K562 (cell line): ENCODE measurements around the gene TAF15. TPM values are rescaled to one million over a fixed set of nuclear protein-coding genes. Genes with fewer than 3 reads are reported as not detected.

ENCODE experiments used
- ATAC-seq: fragments of 200-7000 bp; cut with Tn5 transposase; 3 replicates; pipeline ENCODE4 v1.9.1; 2020; ENCODE audit warnings: moderate library complexity
- BruUV-seq: library from RNA; stranded (reverse); fragments of 400-500 nt; replicated peaks from 2 replicates; lab custom pipeline; 2021; lab: Mats Ljungman, UMichigan
- CTCF ChIA-PET: fragments of 300-600 bp; formaldehyde crosslinking; extraction: SDS; loops from one replicate; lab custom pipeline; 2021; ENCODE audit warnings: low intra/inter-chr PET ratio; lab: Yijun Ruan, JAX
- POLR2A ChIA-PET: fragments of 300-600, 350-650 bp; sonication (Branson Sonifier 250); formaldehyde crosslinking; extraction: SDS; loops from one replicate; lab custom pipeline; 2021; ENCODE audit warnings: antibody characterized with exemption, inconsistent platforms; lab: Yijun Ruan, JAX
- DNase-seq, 4 experiments: peaks; one replicate each; pipeline versions ENCODE4 v3.0.0 to v3.0.0-alpha.2; 2011 to 2018; ENCODE audit warnings: low spot score in 3 of 4, mixed read lengths in 3 of 4; ENCODE audit errors: extremely low read depth in 1 of 4
- FAIRE-seq: peaks from 2 replicates; lab custom pipeline; 2011; peaks lifted over from hg19 to GRCh38; lab: Jason Lieb, UNC
- H2AFZ ChIP-seq: 2 replicates; pipeline ENCODE4 v1.6.0; 2011; ENCODE audit warnings: low read depth, low read length, control low read depth, inconsistent platforms
- H3K27ac ChIP-seq: fragments of 200-600 bp; 3 replicates; pipeline ENCODE4 v1.8.0; 2011; ENCODE audit warnings: low read depth, mild to moderate bottlenecking, control low read depth, inconsistent platforms, low read length, moderate library complexity, mixed read lengths; ENCODE audit errors: extremely low read depth
- H3K27me3 ChIP-seq, 2 experiments: fragments of 300-600 bp in 1 of 2; 2 replicates in 1 of 2; 3 replicates in 1 of 2; pipeline versions ENCODE4 v1.6.0 to v1.8.0; 2011; ENCODE audit warnings: inconsistent platforms in 2 of 2, low read length in 2 of 2, mild to moderate bottlenecking in 1 of 2, mixed read lengths in 1 of 2, moderate library complexity in 1 of 2; ENCODE audit not compliant: control insufficient read depth in 2 of 2, insufficient read depth in 2 of 2
- H3K36me3 ChIP-seq: fragments of 300-600 bp; 3 replicates; pipeline ENCODE4 v1.8.0; 2011; ENCODE audit warnings: mild to moderate bottlenecking, low read length, inconsistent platforms; ENCODE audit not compliant: control insufficient read depth, insufficient read depth
- H3K4me1 ChIP-seq, 2 experiments: fragments of 200-600 bp in 1 of 2; replicated peaks in 1 of 2; 2 replicates in 1 of 2; 3 replicates in 1 of 2; pipeline versions ENCODE4 v1.5.1 to v1.8.0; 2011; ENCODE audit warnings: inconsistent platforms in 2 of 2, low read length in 2 of 2, mild to moderate bottlenecking in 1 of 2, mixed read lengths in 1 of 2, moderate library complexity in 1 of 2; ENCODE audit not compliant: control insufficient read depth in 2 of 2, insufficient read depth in 2 of 2
- H3K4me2 ChIP-seq: 2 replicates; pipeline ENCODE4 v1.6.1; 2011; ENCODE audit warnings: low read length, control low read depth, inconsistent platforms, mixed read lengths; ENCODE audit not compliant: insufficient read depth
- H3K4me3 ChIP-seq: fragments of 200-600 bp; sonication (generic), shearing (Covaris generic); 2 replicates; pipeline ENCODE4 v1.5.1; 2016; ENCODE audit warnings: control low read depth, inconsistent platforms
- H3K79me2 ChIP-seq: fragments of 200-600 bp; 3 replicates; pipeline ENCODE4 v1.8.0; 2011; ENCODE audit warnings: low read length, inconsistent platforms; ENCODE audit not compliant: control insufficient read depth, insufficient read depth
- H3K9ac ChIP-seq, 2 experiments: 2 replicates each; pipeline versions ENCODE4 v1.6.0 to v1.6.1; 2011; ENCODE audit warnings: low read depth in 2 of 2, low read length in 2 of 2, control low read depth in 1 of 2, inconsistent platforms in 1 of 2, mild to moderate bottlenecking in 1 of 2, mixed read lengths in 1 of 2; ENCODE audit not compliant: insufficient read depth in 1 of 2
- H3K9me1 ChIP-seq: one replicate; pipeline ENCODE4 v1.6.0; 2011; ENCODE audit warnings: inconsistent platforms, mild to moderate bottlenecking, low read length, moderate library complexity; ENCODE audit not compliant: control insufficient read depth, insufficient read depth
- H3K9me3 ChIP-seq: replicated peaks from 2 replicates; pipeline ENCODE4 v1.5.1; 2011; ENCODE audit warnings: low read depth, low read length, inconsistent platforms; ENCODE audit not compliant: control insufficient read depth, insufficient read depth
- H4K20me1 ChIP-seq: replicated peaks from 2 replicates; pipeline ENCODE4 v1.6.1; 2011; ENCODE audit warnings: low read length, inconsistent platforms, mixed read lengths; ENCODE audit not compliant: control insufficient read depth, insufficient read depth
- ASH1L ChIP-seq: fragments of 450-650 bp; IDR thresholded peaks from 2 replicates; pipeline ENCODE4 v1.6.1; 2018; ENCODE audit warnings: borderline replicate concordance, mild to moderate bottlenecking, low read depth; ENCODE audit not compliant: partially characterized antibody
- C11orf30 ChIP-seq: fragments of 450-650 bp; IDR thresholded peaks from 2 replicates; pipeline ENCODE4 v1.6.1; 2016; ENCODE audit warnings: low read depth, mild to moderate bottlenecking
- CBFA2T2 ChIP-seq: fragments of 450-650 bp; conservative IDR thresholded peaks from 2 replicates; pipeline ENCODE4 v1.6.1; 2017; ENCODE audit warnings: mild to moderate bottlenecking
- CBFA2T3 ChIP-seq: fragments of 450-650 bp; IDR thresholded peaks from 2 replicates; pipeline ENCODE4 v1.6.1; 2017
- GATAD2B ChIP-seq: fragments of 450-650 bp; IDR thresholded peaks from 2 replicates; pipeline ENCODE4 v1.6.1; 2017; ENCODE audit warnings: mild to moderate bottlenecking, borderline replicate concordance
- HCFC1 ChIP-seq: IDR thresholded peaks from 2 replicates; pipeline ENCODE4 v1.6.1; 2012; ENCODE audit warnings: low read depth, low read length, improper control_type of control experiment
- HDAC8 ChIP-seq: fragments of 450-650 bp; IDR thresholded peaks from 2 replicates; pipeline ENCODE4 v1.6.1; 2016; ENCODE audit warnings: mild to moderate bottlenecking, missing genetic modification characterization, moderate library complexity, missing compliant biosample characterization
- IRF2 ChIP-seq: sonication (generic); formaldehyde crosslinking; IDR thresholded peaks from 2 replicates; pipeline ENCODE4 v1.8.1; 2022; ENCODE audit warnings: mild to moderate bottlenecking, missing genetic modification reagents
- KLF6 ChIP-seq: fragments of 250-450 bp; sonication (Bioruptor Pico); IDR thresholded peaks from 2 replicates; pipeline ENCODE4 v1.4.0; 2020; ENCODE audit warnings: mild to moderate bottlenecking, moderate library complexity, borderline replicate concordance
- L3MBTL2 ChIP-seq: fragments of 450-650 bp; IDR thresholded peaks from 2 replicates; pipeline ENCODE4 v1.6.1; 2016; ENCODE audit warnings: mild to moderate bottlenecking, moderate library complexity
- LCOR ChIP-seq: sonication (generic); formaldehyde crosslinking; IDR thresholded peaks from 2 replicates; pipeline ENCODE4 v1.8.0; 2022; ENCODE audit warnings: mild to moderate bottlenecking, missing genetic modification reagents
- NCOA4 ChIP-seq: fragments of 450-650 bp; IDR thresholded peaks from 2 replicates; pipeline ENCODE4 v1.6.1; 2018; ENCODE audit warnings: mild to moderate bottlenecking; ENCODE audit not compliant: partially characterized antibody
- NFRKB ChIP-seq: fragments of 450-650 bp; IDR thresholded peaks from 2 replicates; pipeline ENCODE4 v1.6.1; 2016; ENCODE audit warnings: low read depth
- NR4A1 ChIP-seq, 2 experiments: fragments of 250-450 bp in 1 of 2; fragments of 450-650 bp in 1 of 2; sonication (Bioruptor Pico) in 1 of 2; IDR thresholded peaks; 2 replicates each; pipeline versions ENCODE4 v1.4.0 to v1.6.1; 2016 to 2020; ENCODE audit warnings: mild to moderate bottlenecking in 2 of 2, missing compliant biosample characterization in 1 of 2, missing genetic modification characterization in 1 of 2, moderate library complexity in 1 of 2
- POLR2AphosphoS5 ChIP-seq: IDR thresholded peaks from 2 replicates; pipeline ENCODE4 v1.6.1; 2011; ENCODE audit warnings: mild to moderate bottlenecking, low read depth, low read length, moderate library complexity; ENCODE audit not compliant: control insufficient read depth, insufficient read depth
- SMARCA4 ChIP-seq: fragments of 450-650 bp; IDR thresholded peaks from 2 replicates; pipeline ENCODE4 v1.6.1; 2016
- THRA ChIP-seq: fragments of 450-650 bp; IDR thresholded peaks from 2 replicates; pipeline ENCODE4 v1.6.1; 2017; ENCODE audit warnings: mild to moderate bottlenecking, moderate library complexity
- WGBS: fragments of 100-300 bp; shearing (Covaris generic); methylation state at CpG from one replicate; pipeline ENCODE4 v1.1.6; 2016; ENCODE audit warnings: low coverage, mixed read lengths; ENCODE audit not compliant: insufficient coverage; ENCODE audit errors: missing lambda C conversion rate; 5-methylcytosine and 5-hydroxymethylcytosine counted together
- in situ Hi-C: fragments of 300-500 bp; cut with MboI; formaldehyde crosslinking; loops from 4 replicates; pipeline ENCODE4 v1.15.0; 2018; ENCODE audit warnings: inconsistent platforms, mixed read lengths
- intact Hi-C: fragments of 100-400 bp; cut with micrococcal nuclease; formaldehyde crosslinking; loops from 2 replicates; pipeline ENCODE4 v1.14.2; 2022
- polyA plus RNA-seq, 8 experiments: library from polyadenylated mRNA; depleted of rRNA in 4 of 8; stranded (reverse) in 5 of 8; unstranded in 3 of 8; fragments of >200 nt; fragmentation: Nextera tagmentation in 2 of 8; fragmentation: Illumina TruSeq in 1 of 8; extraction: Ambion mirVana in 2 of 8; extraction: Trizol in 1 of 8; gene quantifications; 2 replicates each; pipeline versions ENCODE4 v1.2.1 to v1.2.3, GENCODE V29; 2011 to 2014; ENCODE audit warnings: inconsistent platforms in 1 of 8, missing spikeins in 1 of 8
- total RNA-seq, 7 experiments: library from RNA; depleted of rRNA in 6 of 7; stranded (reverse); fragments of >200 nt in 6 of 7; fragmentation: Illumina TruSeq in 2 of 7; extraction: Trizol in 2 of 7; gene quantifications; 2 replicates each; pipeline versions ENCODE4 v1.2.1 to v1.2.3, GENCODE V29; 2011 to 2021; ENCODE audit warnings: low replicate concordance in 1 of 7
- TF ChIP-seq, protein P1 (sequence below): fragments of 250-450 bp; sonication (Bioruptor Pico); IDR thresholded peaks from 2 replicates; pipeline ENCODE4 v1.5.0; 2020; ENCODE audit warnings: mild to moderate bottlenecking, borderline replicate concordance
- TF ChIP-seq, protein P2 (sequence below): fragments of 450-650 bp; IDR thresholded peaks from 2 replicates; pipeline ENCODE4 v1.6.1; 2016; ENCODE audit warnings: low read depth, mild to moderate bottlenecking, moderate library complexity

Gene TAF15
- total and polyA plus RNA-seq, 9 of the 15 experiments (the other 6 are each of a cell fraction or from before 2014, with no cell fraction given), result 4.1 to 272 (median 56.8) TPM

- TF ChIP-seq THRA (peak; percentile 70; the same call in 1 of the 2 replicates), HDAC8 (tag) (no peak), CBFA2T3 (peak; percentile 67), NFRKB (0 out of 2 replicates have a peak, but pooled peaks have one; percentile 53), SMARCA4 (0 out of 2 replicates have a peak, but pooled peaks have one; percentile 36), C11orf30 (peak; percentile 52; the same call in 1 of the 2 replicates), CBFA2T2 (peak; percentile 33; the same call in 1 of the 2 replicates)
Observed at GRCh38 chr17:35866341-35866950, 57.2 kb downstream of the TAF15 start (continued).

DNA sequence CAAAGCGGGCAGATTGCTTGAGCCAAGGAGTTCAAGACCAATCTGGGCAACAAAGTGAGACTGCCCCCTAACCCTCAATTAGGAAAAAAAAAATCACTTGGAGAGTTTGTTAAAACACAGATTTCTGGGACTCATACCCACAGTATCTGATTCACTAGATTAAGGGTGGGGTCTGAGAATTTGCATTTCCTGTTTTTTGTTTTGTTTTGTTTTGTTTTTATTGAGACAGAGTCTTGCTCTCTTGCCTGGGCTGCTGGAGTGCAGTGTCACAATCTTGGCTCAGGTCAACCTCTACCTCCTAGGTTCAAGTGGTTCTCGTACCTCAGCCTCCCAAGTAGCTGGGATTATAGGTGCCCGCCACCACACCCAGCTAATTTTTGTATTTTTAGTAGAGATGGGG, 58.3 kb downstream of the TAF15 start:
- BruUV-seq, result no TSS peak
- 73% methylated on average over 3 of the region's 3 CpGs for WGBS
- ATAC-seq (no peak), FAIRE-seq (no peak), DNase-seq (no peak)
- ChIA-PET POLR2A (no interaction called here), CTCF (no interaction called here)
- Histone ChIP-seq H2AFZ (no peak overlapping the region), H3K4me2 (no peak overlapping the region), H3K4me1 (peaks cover 6 to 18% of the 10 kb centered on the region in 2 experiments; a peak in 3 of 5 replicates), H4K20me1 (no peaks in the 10 kb centered on the region), H3K9me3 (no peaks in the 10 kb centered on the region), H3K9me1 (no peaks in the 10 kb centered on the region), H3K9ac (no peak overlapping the region), H3K4me3 (no peak overlapping the region), H3K79me2 (no peaks in the 10 kb centered on the region), H3K27ac (no peak overlapping the region), H3K36me3 (no peaks in the 10 kb centered on the region), H3K27me3 (no peaks in the 10 kb centered on the region)
- intact Hi-C loops, result no loop called here
- in situ Hi-C loops, result no loop called here
- TF ChIP-seq, protein P1, sequence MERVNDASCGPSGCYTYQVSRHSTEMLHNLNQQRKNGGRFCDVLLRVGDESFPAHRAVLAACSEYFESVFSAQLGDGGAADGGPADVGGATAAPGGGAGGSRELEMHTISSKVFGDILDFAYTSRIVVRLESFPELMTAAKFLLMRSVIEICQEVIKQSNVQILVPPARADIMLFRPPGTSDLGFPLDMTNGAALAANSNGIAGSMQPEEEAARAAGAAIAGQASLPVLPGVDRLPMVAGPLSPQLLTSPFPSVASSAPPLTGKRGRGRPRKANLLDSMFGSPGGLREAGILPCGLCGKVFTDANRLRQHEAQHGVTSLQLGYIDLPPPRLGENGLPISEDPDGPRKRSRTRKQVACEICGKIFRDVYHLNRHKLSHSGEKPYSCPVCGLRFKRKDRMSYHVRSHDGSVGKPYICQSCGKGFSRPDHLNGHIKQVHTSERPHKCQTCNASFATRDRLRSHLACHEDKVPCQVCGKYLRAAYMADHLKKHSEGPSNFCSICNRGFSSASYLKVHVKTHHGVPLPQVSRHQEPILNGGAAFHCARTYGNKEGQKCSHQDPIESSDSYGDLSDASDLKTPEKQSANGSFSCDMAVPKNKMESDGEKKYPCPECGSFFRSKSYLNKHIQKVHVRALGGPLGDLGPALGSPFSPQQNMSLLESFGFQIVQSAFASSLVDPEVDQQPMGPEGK (CRISPR knock-in tag), result no peak
- TF ChIP-seq LCOR (CRISPR knock-in tag) (no peak), L3MBTL2 (no peak), GATAD2B (no peak), NCOA4 (no peak), SMARCA4 (no peak), IRF2 (CRISPR knock-in tag) (no peak), NR4A1 (CRISPR knock-in tag; IDR thresholded peaks at IDR 0.05) (no peak), NR4A1 (tag; IDR thresholded peaks at IDR 0.05) (no peak), KLF6 (CRISPR knock-in tag) (no peak), ASH1L (no peak), POLR2AphosphoS5 (no peak), HCFC1 (no peak)
- TF ChIP-seq, protein P2, sequence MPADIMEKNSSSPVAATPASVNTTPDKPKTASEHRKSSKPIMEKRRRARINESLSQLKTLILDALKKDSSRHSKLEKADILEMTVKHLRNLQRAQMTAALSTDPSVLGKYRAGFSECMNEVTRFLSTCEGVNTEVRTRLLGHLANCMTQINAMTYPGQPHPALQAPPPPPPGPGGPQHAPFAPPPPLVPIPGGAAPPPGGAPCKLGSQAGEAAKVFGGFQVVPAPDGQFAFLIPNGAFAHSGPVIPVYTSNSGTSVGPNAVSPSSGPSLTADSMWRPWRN, result no peak
